LNCAP (cell line): Measurements from ENCODE around the gene XXYLT1.

Experiments
- CTCF ChIP-seq: fragments of 450-650 bp; IDR thresholded peaks from 2 replicates; pipeline ENCODE4 v1.5.1; 2017; ENCODE audit warnings: mild to moderate bottlenecking

The XXYLT1 gene

GRCh38 chr3:195271410-195272243, 668 bp upstream of the XXYLT1 start:
- peak; percentile 95 for TF ChIP-seq CTCF

GRCh38 chr3:195270079-195270816, 711 bp downstream of the XXYLT1 start:
- TF ChIP-seq CTCF, result no peak

GRCh38 chr3:195269375-195270078, 1.4 kb downstream of the XXYLT1 start:
- no peak for TF ChIP-seq CTCF

GRCh38 chr3:195268576-195269309, 2.2 kb downstream of the XXYLT1 start:
- TF ChIP-seq CTCF, result no peak

- no peak for TF ChIP-seq CTCF
Observed at GRCh38 chr3:195267096-195267495, 3.9 kb downstream of the XXYLT1 start.

- TF ChIP-seq CTCF, result no peak
Observed at GRCh38 chr3:195266428-195266827, 4.5 kb downstream of the XXYLT1 start.

GRCh38 chr3:195265363-195265976, 5.5 kb downstream of the XXYLT1 start:
- no peak for TF ChIP-seq CTCF
